Measurements from ENCODE around the gene CCDC142.

DNA sequence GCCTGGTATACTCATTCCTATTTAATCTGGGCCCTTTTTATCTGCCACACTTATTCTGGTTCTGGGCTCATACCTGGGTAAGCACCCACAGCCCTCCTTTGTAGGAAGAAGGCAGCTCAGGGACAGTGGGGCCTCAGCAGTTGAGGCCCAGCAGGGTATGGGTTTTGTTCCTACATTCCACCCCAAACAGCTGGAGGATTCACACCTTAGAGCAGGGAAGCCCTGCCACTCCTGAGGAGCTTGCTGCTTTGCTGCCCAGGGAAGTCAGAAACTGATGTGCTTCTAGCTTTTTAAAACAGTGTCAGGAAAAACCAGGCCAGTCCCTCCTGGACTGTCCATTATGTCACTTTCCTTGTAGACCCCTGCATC is 17.8 kb upstream of the CCDC142 start:
- no peak for TF ChIP-seq POLR2A (IDR thresholded peaks at IDR 0.05)
- TF ChIP-seq, protein P1, sequence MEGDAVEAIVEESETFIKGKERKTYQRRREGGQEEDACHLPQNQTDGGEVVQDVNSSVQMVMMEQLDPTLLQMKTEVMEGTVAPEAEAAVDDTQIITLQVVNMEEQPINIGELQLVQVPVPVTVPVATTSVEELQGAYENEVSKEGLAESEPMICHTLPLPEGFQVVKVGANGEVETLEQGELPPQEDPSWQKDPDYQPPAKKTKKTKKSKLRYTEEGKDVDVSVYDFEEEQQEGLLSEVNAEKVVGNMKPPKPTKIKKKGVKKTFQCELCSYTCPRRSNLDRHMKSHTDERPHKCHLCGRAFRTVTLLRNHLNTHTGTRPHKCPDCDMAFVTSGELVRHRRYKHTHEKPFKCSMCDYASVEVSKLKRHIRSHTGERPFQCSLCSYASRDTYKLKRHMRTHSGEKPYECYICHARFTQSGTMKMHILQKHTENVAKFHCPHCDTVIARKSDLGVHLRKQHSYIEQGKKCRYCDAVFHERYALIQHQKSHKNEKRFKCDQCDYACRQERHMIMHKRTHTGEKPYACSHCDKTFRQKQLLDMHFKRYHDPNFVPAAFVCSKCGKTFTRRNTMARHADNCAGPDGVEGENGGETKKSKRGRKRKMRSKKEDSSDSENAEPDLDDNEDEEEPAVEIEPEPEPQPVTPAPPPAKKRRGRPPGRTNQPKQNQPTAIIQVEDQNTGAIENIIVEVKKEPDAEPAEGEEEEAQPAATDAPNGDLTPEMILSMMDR (IDR thresholded peaks at IDR 0.05): no peak
